Measurements from ENCODE around the gene ATXN1.

Gene ATXN1

GRCh38 chr6:16377470-16377869, 383.8 kb downstream of the ATXN1 start:
- DNase-seq (ENCODE audit: low read depth), result no peak
- H3K4me3 ChIP-seq (ENCODE audit: low read length), result no peak overlapping the region
- no peak for TF ChIP-seq CTCF (conservative IDR thresholded peaks at IDR 0.05; ENCODE audit: low read depth, low read length)

DNA sequence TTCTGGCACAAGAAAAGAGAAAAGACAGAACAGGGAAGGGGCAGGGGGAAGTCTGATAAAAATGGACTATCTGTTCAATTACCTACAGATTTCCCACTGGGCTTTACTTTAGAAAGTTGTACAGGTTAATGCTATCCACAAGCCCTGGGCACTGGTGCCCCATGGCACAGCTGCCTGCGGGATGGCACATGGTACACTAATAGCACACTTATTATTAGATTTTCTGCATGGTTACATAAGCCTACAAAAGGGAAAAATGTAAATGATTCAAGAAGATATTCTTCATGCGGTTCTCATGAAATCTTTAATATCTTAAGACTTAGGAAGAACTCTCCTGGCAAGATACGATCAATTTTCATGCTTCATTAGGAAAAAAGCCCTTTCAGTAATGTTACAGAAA, 385.4 kb downstream of the ATXN1 start:
- H3K4me3 ChIP-seq (ENCODE audit: low read length), result no peak overlapping the region
- no peak for DNase-seq (ENCODE audit: low read depth)
- TF ChIP-seq CTCF (conservative IDR thresholded peaks at IDR 0.05; ENCODE audit: low read depth, low read length), result no peak

- no peak overlapping the region for H3K4me3 ChIP-seq (ENCODE audit: low read length)
- TF ChIP-seq CTCF (conservative IDR thresholded peaks at IDR 0.05; ENCODE audit: low read depth, low read length), result no peak
- no peak for DNase-seq (ENCODE audit: low read depth)
Observed at GRCh38 chr6:16375206-16375605, 386.1 kb downstream of the ATXN1 start.

DNA sequence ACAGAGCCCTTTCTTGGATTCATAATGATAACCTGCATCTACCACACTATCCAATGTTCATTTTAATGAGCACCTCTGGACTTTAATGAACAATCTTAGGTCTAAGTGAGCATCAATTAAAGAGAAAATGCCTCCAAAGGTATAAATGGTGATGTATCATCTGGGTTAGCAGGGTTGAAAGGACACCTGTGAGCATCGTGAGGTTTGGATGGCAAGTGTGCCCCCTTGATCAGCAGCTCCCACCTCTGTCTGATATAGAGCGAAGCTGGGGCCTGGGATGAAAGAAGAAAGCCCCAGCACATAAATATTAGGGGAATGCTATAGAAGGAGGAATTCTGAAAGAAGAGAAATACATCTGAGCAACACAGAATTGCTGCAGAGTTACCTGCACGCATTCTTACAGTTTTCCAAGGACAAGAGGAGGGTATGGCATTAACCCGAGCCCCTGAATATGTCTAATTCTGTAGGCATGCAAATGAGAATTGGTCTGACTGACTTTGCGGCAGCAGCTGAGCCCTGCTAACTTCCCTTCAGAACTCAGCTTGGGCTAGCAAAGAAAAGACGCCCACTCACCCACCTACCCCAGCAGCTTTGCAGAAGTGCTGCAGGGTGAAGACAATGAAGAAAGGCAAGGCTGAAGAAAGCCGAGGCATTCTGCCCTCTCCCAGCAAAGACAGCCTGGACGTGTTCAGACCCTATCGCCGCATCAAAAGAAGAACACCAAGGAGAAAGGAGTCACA, 386.6 kb downstream of the ATXN1 start:
- no peak overlapping the region for H3K4me3 ChIP-seq (ENCODE audit: low read length)
- TF ChIP-seq CTCF (conservative IDR thresholded peaks at IDR 0.05; ENCODE audit: low read depth, low read length), result no peak
- DNase-seq (ENCODE audit: low read depth), result no peak

DNA sequence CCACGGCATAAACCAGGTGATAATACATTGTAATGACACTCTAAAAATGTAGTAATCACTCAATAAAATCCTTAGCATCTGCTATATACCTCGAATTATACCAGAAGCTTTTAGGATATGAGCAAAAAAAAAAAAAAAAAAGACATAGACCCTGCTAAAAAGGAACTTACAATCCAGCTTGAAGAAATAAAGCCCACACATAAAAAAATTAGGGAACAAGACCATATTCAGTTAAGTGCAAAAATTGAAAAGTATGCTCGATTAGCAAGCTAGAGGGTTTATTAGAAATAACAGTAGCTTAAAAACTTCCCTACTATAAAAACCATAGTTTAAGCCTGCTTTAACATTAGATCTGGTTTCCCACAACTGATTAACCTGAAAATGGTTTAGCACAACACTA, 387.2 kb downstream of the ATXN1 start:
- TF ChIP-seq CTCF (conservative IDR thresholded peaks at IDR 0.05; ENCODE audit: low read depth, low read length), result no peak
- DNase-seq (ENCODE audit: low read depth), result no peak
- H3K4me3 ChIP-seq (ENCODE audit: low read length), result no peak overlapping the region

GRCh38 chr6:16372029-16372776, 389.1 kb downstream of the ATXN1 start:
- H3K4me3 ChIP-seq (ENCODE audit: low read length), result no peak overlapping the region
- TF ChIP-seq CTCF (conservative IDR thresholded peaks at IDR 0.05; ENCODE audit: low read depth, low read length), result no peak
- DNase-seq (ENCODE audit: low read depth), result no peak

- no peak overlapping the region for H3K4me3 ChIP-seq (ENCODE audit: low read length)
- no peak for TF ChIP-seq CTCF (conservative IDR thresholded peaks at IDR 0.05; ENCODE audit: low read depth, low read length)
- no peak for DNase-seq (ENCODE audit: low read depth)
Observed at GRCh38 chr6:16371401-16371800, 389.9 kb downstream of the ATXN1 start.
